Mammary epithelial cell (primary cell): ENCODE data around the gene PCK2.

Experiments
- EZH2 ChIP-seq: IDR thresholded peaks from 2 replicates; pipeline ENCODE4 v1.6.1; 2012; ENCODE audit warnings: low read length, inconsistent platforms, borderline replicate concordance
- TF ChIP-seq, protein P1 (sequence below), 2 donors: IDR thresholded peaks in 1 of 2; conservative IDR thresholded peaks in 1 of 2; 2 replicates each; pipeline ENCODE4 v1.5.1; 2011 to 2012; ENCODE audit warnings: inconsistent platforms in 2 of 2, low read length in 2 of 2, mild to moderate bottlenecking in 2 of 2, control low read depth in 1 of 2, low read depth in 1 of 2; ENCODE audit not compliant: insufficient read depth in 1 of 2; ENCODE audit errors: extremely low read depth in 1 of 2

GRCh38 chr14:24122898-24123297, 28.8 kb downstream of the PCK2 start:
- TF ChIP-seq, protein P1, sequence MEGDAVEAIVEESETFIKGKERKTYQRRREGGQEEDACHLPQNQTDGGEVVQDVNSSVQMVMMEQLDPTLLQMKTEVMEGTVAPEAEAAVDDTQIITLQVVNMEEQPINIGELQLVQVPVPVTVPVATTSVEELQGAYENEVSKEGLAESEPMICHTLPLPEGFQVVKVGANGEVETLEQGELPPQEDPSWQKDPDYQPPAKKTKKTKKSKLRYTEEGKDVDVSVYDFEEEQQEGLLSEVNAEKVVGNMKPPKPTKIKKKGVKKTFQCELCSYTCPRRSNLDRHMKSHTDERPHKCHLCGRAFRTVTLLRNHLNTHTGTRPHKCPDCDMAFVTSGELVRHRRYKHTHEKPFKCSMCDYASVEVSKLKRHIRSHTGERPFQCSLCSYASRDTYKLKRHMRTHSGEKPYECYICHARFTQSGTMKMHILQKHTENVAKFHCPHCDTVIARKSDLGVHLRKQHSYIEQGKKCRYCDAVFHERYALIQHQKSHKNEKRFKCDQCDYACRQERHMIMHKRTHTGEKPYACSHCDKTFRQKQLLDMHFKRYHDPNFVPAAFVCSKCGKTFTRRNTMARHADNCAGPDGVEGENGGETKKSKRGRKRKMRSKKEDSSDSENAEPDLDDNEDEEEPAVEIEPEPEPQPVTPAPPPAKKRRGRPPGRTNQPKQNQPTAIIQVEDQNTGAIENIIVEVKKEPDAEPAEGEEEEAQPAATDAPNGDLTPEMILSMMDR (conservative IDR thresholded peaks at IDR 0.05 in 1 of 2, IDR thresholded peaks at IDR 0.05 in 1 of 2; ENCODE audit: extremely low read depth in 1 of 2, insufficient read depth in 1 of 2, low read depth in 1 of 2, low read length in 2 of 2) = no peak
- TF ChIP-seq EZH2 = no peak
